ENCODE data around the gene D2HGDH.
A peak's percentile ranks its signal among the peaks of the same experiment; 100 is the strongest.
"Not testable (repeated sequence)": the region's sequence is repeated elsewhere in the genome, so short reads cannot be mapped to it uniquely, and the experiment has no call there.

The D2HGDH gene

DNA sequence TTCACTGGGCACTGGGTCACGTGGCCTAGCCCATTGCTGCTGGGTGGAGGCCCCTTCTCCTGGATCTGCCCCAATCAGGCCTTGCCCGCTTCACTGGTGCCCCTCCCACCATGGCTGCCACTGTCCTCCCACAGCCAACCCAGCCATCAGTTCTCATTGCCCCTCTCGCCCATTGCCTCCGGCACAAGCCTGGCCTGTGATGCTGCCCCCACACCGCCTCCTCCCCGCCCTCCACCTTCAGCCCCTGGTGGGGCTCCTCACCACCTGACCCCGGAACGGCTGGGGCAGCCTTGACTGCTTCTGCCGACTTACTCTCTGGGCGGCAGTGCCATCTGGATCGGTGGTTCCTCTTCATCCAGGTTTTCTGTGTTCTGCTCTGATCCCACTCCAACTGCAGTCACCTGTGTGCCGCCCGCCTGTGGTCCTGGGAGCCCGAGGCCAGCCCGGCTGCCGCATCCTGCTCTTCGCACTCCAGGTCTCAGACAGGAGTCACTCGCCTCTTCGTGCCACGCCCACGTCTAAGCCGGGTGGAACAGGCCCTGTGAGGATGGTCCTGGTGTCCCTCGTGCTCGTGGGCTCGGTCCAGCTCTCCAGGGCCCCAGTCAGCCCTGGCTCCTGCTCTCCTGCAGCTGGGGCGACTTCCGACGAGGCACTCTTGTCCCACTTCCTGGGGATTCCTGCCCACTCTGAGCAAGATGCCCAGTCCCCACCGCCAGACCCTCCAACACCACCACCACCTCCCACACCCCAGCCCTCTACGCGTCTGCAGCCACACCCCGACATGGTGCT is 14.2 kb downstream of the D2HGDH start:
- no peak for DNase-seq (ENCODE audit: low read depth)

GRCh38 chr2:241750076-241750840 is 15.8 kb downstream of the D2HGDH start:
- no peak for DNase-seq (ENCODE audit: low read depth)

- DNase-seq (ENCODE audit: low read depth) = no peak
These were observed 16.7 kb downstream of the D2HGDH start for GRCh38 chr2:241751152-241751551.

GRCh38 chr2:241751776-241752175 is 17.3 kb downstream of the D2HGDH start:
- DNase-seq (ENCODE audit: low read depth) = no peak

- no peak for DNase-seq (ENCODE audit: low read depth)
These were observed 17.8 kb downstream of the D2HGDH start for GRCh38 chr2:241752253-241752652.

DNA sequence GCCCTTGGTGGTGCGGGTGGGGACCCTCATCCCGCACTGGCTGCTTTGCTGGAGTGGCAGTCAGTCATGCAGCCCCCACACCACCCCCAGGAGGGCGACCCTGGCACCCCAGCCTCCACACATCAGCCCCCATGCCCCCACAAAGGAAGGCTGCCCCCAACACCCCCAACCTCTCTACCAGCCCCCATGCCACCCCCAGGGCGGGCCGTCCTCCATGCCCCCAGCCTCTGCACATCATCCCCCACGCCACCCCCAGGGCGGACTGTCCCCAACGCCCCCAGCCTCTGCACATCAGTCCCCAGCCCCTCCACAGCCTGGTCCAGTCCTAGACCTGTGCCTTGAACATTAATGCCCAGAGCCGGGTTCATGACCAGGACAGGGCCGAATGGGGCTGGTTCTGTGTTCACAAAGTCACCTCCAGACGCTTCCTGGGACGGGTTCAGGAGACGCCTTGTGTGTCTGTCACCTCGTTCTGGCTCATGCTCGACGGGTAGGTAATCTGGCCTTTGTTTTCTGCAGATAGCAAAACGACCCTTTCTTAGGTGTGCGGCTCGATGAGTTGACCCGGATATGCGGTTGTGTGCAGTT is 18.4 kb downstream of the D2HGDH start:
- DNase-seq (ENCODE audit: low read depth) = no peak

GRCh38 chr2:241753493-241753892 is 19.1 kb downstream of the D2HGDH start:
- no peak for DNase-seq (ENCODE audit: low read depth)

DNA sequence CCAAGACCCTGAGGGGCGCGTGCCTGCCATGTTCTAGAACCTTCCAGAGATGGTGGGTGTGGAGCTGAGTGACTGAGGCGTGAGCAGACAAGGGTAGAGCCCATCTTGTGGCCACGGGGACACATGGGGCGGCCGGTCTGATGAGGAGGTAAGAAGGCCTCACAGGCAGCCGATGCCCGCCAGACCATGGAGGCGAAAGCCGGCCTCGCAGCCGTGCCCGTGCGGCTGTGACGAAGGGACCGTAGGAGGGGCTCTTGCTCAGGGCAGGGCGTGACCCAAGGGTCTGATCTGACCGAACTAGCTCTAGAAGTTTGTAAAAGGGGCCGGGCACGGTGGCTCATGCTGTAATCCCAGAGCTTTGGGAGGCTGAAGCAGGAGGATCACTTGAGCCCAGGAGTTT is 19.6 kb downstream of the D2HGDH start:
- no peak for DNase-seq (ENCODE audit: low read depth)

GRCh38 chr2:241755166-241755565 is 20.7 kb downstream of the D2HGDH start:
- no peak for DNase-seq (ENCODE audit: low read depth)

DNA sequence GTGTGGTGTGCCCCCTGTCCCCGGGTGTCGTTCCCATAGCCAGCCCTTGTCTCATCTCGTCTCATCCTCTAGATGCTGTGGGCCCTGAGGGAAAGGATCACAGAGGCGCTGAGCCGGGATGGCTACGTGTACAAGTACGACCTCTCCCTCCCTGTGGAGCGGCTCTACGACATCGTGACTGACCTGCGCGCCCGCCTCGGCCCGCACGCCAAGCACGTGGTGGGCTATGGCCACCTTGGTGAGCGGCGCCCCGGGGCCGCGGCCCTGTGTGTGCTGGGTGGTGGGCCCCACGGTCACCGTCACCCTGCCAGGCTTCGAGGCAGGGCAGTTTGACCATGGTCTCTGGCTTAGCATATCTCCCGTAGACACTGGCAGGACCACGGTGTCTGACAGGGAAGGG is 21.3 kb downstream of the D2HGDH start:
- DNase-seq (ENCODE audit: low read depth) = no peak

- DNase-seq (ENCODE audit: low read depth) = no peak
These were observed 24.8 kb downstream of the D2HGDH start for GRCh38 chr2:241759067-241759807.

- not testable (repeated sequence) for DNase-seq (ENCODE audit: low read depth)
These were observed 25.5 kb downstream of the D2HGDH start for GRCh38 chr2:241759893-241760292.

- DNase-seq (ENCODE audit: low read depth) = no peak
These were observed 25.9 kb downstream of the D2HGDH start for GRCh38 chr2:241760301-241760771.

- no peak for DNase-seq (ENCODE audit: low read depth)
These were observed 28.0 kb downstream of the D2HGDH start for GRCh38 chr2:241762321-241762932.

- peak; percentile 56 for DNase-seq (ENCODE audit: low read depth)
These were observed 28.5 kb downstream of the D2HGDH start for GRCh38 chr2:241762933-241763369.

DNA sequence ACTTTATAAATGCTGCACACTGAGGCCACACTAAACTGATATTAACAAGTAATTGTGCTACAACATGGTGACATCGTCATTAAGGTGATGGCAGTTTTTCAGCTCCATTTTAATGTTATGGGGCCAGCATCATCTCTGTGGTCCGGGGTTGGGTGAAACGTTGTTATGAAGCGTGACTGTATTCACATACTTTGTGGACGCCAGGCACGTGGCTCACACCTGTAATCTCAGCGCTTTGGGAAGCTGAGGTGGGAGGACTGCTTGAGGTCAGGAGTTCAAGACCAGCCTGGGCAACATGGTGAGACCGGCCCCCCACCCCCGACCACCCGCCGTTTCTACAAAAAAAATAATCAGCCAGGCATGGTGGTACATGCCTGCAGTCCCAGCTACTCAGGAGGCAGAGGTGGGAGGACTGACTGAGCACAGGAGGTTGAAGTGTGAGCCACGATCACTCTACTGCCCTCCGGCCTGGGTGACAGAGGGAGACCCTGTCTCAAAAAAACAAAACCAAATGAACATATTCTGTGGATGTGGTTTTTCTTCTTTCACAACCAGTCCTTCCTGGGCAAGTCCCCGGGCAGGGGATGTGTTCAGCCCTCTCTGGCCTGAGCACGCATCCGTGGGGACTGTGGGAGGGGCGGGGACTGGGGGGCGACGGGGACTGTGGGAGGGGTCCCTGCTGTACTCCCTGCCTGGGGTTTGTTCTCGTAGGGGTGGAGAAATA is 29.3 kb downstream of the D2HGDH start:
- DNase-seq (ENCODE audit: low read depth) = no peak

DNA sequence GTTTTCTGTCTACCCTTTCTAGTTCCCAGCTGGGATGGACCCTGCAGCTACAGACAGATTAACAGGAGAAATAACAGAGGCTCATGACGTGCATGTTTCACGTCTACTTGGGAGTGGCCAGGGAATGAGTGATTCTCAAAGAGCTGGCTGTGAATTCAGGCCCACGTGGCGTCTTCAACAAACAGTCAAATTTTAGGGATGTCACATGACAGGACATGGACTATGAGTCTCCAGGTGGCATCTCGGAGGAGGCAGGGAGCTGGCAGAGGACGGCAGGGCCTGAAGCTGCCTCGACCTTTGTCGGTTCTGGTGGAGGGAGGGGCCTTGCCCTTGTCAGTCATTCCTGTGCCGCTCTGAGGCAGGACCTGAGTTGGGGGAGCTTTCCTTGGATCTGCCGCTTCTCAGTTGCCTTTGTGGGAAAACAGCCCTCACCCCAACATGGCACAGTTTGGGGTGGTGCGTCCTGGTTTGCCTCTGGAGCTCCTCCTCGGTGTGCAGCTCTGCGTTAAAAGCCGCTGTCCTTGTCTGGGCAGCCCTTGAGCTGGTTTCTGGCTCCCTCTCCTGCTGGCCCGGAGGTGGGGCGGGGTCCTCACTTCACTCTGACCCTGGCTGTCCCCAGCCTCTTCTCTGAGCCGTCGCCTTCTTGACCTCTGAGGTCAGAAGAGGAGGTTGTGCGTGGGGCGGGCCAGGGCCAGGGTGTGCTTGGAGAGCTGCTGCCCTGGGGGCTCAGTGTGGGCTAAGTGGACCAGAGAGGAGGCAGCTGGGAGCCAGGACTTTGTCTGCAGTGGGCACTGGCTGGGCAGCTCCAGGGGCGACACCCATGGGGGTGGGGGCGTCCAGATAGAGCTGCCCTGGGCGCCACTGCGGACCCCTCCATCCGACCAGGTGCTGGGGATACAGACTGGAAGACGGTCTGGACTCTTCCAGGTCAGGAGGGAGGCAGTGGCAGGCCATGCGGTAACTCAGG is 30.1 kb downstream of the D2HGDH start:
- DNase-seq (ENCODE audit: low read depth) = no peak

- no peak for DNase-seq (ENCODE audit: low read depth)
These were observed 33.2 kb downstream of the D2HGDH start for GRCh38 chr2:241767464-241768250.

DNA sequence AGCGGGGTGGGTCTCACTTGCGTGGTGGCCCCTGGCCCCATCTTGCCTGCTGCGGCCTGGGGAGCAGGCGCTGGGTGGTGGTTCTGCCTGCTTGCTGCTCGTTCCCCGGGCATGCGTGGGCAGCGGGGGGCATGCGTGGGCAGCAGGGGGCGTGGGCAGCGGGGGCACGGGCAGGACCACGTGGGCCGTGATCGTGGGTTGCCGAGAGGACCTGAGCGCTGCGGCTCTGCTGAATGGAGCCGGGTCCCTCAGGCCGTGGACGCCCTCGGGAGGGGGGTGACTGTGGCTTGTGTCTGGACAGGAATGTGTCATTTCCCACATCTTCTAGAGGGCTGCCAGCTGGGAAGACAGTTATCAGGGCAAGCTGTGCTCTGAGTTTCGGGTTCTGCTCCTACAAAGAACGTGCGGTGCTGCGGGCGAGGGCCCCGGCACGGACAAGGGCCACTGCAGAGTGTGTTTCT is 33.9 kb downstream of the D2HGDH start:
- no peak for DNase-seq (ENCODE audit: low read depth)
